ENCODE results near the gene GPRIN1.

GPRIN1 gene

DNA sequence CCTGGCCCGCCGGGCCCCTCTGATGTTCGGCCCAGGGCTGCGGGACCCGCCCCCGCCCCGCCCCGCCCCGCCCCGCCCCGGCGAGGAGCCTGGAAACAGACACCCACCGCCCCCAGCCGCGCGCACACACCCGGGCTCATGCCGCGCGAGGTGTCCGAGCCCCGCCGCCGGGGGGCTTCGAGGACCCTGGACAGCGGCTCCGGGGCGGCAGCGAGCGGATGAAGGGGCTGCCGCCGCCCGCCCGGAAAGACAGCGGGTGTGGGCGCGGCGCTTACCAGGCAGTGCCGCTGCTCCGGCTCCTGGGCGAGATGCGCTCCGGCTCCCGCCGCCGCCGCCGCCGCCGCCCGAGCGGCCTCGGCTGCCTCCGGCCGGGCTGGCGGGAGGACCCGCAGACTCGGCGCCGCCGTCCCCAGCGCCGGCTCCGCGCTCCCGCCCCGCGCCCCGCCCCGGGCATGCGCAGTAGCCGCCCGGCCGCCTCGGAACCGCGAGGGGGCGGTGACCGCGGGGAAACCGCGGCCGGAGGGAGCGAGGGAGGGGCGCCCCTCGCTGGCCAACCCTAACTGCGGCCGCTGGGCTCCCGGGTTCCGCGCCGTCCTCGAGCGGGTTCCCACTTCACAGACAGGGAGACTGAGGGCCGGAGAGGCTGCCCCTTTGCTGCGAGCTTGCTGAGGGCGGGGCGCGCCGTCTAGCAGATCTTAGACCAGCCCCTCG lies at the start of gene GPRIN1:
TSS of gene GPRIN1 (minus strand) at position 433 of the 711 bp plus-strand sequence. CDS start 10,322 bp downstream, outside the sequence.
- DNase-seq: peak; percentile 65

DNA sequence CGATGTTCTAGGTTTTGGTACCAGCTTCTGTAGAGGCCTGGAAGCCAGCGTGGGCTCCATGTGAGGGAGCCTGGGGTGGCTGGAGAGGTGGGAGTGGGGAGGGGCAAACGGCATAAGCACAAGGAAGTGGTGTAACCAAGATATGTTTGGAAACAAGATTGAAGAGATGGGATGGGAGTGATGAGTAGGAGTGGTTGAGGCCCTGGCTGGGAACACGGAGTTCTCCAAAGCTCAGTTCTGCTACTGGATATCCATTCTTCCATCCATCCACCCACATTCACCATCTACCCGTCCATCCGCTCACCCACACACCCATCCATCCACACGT lies 49.5 kb upstream of the GPRIN1 start:
- no peak for DNase-seq

DNA sequence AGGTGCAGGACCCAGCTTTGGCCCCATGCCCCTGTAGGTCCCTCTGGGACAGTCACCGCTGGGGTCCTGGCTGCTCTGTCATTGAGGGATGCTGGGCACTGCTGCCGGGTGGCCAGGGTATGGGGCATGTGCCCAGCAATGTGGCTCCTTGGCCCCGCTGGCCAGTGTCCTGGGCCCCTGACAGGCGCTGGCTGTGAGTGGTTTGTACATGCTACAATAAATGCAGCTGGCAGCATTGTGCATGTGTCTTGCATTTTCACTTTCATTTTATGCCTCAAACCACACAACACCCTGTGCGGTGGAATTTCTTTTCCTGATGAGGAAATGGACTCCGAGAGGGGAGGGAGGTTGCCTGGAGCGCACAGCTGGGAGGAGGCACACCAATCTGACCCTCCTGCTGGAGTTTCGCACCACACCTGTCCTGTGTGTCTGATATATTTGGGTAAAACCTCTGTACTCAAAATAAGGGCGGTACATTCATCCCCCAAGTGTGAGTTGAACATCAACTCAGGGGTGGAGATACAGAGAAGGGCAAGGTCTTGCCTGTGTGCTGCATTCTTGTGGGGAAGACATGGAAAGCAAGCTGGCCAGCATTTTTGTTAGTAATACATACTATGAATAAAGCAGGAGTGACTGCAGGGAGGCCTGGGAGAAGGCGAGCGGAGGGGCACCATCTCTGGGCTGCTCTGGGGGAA lies 49.0 kb upstream of the GPRIN1 start:
- DNase-seq: no peak

DNA sequence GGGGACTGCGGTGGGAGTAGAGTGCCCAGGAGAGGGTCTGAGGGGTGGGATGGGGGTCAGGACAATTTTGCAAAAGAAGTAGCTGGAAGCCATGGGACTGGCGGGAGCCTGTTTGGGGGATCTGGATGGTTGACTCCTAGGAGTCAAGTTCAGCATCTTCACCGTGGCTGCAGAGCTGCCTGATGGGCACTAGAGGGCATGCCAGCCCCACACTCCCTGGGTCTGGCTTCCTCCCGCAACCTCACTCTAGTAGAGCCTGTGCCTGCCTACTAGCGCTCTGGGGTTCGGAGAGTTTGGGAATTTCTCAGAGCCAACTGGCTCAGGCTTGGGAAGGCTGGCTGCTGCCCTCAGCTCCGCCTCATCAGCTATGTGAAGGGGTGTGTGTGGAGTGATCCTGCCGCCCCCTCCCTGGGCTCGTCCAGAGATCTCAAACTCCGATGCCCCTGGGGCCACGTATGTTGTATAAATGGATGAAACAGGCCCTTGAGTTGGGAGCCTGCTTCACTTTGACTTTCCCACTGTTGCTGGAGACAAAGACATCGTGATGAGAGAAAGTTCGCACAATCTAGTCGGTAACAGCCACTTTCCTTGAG lies 48.1 kb upstream of the GPRIN1 start:
- DNase-seq: peak; percentile 64

DNA sequence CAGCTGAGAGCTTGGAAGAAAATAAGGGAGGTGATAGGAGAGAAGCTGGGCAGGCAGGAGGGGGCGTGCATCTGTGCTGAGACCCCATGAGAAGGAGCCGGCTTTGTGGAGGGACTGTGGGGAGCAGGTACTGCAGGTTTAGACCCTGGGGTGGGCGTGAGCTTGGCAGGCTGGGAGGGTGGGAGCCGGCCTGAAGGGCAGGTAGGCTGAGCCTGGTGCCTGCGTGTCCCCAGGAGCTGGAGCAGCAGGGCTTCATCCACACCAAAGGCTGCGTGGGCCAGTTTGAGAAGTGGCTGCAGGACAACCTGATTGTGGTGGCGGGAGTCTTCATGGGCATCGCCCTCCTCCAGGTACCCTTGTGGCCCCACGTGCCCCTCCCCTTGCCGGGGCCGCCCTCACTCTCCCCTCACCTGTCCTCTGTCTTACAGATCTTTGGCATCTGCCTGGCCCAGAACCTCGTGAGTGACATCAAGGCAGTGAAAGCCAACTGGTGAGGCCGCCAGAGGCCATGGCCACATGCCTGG lies 46.6 kb upstream of the GPRIN1 start:
- DNase-seq: no peak

DNA sequence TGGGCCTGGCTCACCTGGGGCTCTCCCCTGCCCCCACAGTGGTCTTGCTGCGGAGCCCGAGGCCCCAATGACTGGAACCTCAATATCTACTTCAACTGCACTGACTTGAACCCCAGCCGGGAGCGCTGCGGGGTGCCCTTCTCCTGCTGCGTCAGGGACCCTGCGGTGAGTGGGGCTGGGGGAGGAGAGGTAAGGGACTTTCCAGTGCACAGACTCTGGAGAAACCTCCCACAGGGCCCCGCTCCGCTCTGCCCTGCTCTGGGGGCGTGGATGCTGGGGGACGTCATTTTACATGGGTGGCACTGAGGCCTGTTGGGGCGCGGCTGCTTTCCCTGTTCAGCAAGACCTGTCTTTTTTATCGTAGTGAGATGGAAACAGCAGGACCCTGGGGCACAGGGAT lies 44.9 kb upstream of the GPRIN1 start:
- no peak for DNase-seq

DNA sequence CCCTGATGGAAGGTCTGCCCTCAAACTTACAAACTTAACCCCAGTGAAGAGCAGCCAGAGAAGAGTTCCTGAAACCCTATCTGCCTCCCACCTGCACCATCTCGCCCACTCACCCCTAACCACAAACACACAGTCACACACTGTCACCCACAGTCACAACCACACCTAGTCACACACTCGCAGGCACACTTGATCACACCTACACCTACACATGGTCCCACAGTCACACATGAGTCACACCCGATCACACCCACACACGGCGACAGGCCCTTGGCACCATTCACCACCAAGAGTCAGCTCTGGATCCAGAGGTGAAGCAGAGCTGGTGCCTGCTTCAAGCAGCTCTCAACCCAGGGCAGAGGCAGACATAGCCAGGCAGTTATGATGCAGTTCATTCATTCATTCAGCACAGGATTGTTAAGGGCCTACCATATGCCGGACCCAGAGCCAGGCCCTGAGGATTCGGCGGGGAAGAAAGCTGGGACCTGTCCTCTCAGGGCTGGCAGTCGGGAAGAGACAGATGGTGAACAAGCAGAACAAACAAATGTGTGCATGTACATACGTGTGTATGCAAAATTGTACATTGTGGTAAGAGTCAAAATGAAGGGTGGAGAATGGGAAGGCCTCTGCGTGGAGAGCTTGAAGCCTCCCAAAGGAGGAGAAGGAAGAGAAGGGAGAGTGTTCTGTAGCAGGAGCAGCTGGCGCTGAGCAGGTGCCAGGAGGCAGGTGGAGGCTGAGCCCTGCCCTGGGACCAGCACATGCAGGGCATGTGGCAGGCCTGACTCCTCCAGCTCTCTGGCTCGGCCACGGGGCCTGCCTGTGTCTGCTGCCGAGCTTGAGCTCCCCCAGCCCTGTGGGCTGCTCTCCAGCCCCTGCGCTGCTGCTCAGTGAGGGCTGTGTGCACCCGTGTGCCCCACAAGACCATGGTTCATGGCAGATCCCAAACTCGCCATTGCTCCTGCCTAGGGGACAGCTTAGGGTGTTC lies 43.7 kb upstream of the GPRIN1 start:
- DNase-seq: peak; percentile 78

DNA sequence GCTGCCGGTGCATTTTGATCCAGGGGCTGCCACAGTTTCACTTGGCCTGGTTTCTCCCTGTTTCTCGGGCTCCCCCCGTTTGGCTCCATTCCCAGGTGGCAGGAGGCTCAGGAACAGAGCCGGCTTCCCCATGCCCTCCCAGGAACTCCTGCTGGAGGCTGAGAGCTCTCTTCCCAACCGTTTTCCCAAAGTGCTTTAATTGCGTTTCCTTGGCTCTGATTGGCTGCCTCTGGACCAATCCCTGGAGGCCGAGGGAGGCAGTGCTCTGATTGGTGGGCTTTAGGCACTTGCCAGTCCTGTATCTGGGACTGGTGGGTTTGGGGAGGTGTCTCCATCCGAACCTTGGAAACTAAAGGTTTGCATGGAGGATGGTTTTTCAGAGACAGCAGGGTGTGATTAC lies 42.2 kb upstream of the GPRIN1 start:
- DNase-seq: no peak

DNA sequence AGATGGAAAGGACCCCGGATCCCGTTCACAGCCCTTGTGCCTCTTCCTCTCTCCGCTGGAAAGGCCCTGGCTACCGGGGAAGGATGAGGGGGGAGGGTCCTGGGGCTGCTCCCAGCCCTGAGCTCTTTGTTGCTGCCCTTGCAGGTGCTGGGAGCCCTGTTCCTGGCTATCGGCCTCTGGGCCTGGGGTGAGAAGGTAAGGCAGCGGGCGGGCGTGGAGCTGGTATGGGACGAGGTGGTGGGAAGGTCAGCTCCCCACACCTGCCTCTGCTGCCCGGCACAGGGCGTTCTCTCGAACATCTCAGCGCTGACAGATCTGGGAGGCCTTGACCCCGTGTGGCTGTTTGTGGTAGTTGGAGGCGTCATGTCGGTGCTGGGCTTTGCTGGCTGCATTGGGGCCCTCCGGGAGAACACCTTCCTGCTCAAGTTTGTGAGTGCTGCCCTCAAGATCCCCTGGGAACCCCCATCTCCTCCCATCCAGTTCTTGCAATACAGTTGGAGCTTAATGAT lies 41.6 kb upstream of the GPRIN1 start:
- DNase-seq: no peak

DNA sequence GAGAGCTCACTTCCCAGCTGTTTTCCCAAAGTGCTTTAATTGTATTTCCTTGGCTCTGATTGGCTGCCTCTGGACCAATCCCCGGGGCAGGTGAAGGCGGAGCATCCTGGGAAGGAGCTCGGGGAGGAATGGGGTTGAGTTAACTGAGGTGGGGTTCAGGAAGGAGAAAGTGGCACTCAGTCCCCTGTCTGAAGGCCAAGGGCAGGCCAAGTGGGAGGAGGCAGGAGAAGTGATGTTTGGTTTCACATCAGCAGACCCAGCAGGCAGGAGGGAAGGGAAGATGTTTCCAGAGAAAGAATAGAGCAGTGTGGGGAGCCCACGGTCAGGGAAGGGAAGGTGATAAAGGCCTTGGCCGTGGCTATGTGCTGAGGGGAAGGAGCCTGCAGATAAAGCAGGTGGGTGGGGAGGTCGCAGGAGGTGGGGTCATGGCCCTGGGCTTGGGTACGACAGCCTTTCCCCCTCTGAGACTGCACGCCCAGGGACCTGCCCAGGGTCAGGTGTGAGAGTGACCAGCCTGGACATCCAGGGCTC lies 40.5 kb upstream of the GPRIN1 start:
- DNase-seq: no peak

DNA sequence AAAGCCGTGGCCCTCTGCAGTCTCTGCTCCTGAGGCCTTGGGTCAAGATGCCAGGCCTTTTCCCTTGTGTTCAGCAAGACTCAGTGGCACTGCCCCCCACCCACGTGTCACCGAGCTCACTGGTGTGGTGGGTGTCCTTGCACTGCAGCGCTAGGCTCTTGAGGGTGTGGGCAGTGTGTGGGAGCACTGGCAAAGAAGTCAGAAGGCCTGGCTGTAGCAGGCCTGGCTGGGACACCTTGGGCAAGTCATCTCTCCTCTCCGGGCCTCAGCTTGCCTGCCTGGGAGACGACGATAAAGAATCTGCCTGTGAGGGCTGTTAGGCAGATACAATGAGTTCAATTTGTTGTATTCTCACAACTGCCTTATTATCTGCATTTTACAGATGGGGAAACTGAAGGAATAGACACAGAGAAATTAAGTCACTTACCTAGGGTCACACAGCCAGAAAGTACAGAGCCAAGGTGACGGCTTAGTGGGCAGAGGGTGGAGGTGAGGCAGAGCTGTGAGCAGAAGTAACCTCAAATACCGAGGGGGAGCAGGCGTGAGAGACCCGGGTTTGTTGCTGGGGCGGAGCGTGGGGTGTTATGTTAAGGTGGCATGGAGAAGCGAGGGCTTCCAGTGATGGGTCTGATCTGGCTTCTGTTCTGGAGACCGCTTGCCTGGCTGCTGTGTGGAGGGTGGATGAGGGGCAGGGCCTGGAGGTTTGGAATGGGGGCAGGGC lies 38.7 kb upstream of the GPRIN1 start:
- DNase-seq: no peak

DNA sequence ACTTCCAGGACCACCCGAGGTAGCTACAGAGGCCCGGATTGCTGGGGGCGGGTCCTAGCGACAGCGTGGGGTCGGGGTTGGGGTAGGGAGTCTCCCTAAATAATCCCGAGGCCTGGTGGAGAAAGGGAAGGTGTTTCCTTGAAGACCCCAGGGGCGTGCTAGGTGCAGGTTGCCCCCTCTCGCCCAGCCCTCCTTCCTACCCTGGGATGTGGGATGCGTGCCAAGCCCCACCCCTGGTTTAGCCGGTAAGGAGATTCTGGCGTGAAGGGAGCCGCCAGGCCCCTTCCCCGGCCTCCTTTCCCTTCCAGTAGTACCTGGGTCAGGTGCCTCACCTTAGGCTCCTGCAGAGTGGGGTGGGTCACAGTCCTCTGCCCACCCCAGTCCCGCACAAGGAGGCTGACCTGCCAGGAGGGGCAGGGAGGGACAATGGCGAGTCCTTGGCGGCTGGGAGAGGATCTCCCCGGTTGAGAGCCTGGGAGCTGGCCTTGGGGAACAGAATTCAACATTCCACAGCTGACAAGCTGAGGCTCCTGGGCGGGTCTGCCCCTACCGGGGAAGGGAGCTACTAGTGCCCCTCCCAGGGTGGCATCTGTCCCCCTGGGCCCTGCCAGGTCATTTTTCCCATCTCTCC lies 38.0 kb upstream of the GPRIN1 start:
- DNase-seq: no peak

DNA sequence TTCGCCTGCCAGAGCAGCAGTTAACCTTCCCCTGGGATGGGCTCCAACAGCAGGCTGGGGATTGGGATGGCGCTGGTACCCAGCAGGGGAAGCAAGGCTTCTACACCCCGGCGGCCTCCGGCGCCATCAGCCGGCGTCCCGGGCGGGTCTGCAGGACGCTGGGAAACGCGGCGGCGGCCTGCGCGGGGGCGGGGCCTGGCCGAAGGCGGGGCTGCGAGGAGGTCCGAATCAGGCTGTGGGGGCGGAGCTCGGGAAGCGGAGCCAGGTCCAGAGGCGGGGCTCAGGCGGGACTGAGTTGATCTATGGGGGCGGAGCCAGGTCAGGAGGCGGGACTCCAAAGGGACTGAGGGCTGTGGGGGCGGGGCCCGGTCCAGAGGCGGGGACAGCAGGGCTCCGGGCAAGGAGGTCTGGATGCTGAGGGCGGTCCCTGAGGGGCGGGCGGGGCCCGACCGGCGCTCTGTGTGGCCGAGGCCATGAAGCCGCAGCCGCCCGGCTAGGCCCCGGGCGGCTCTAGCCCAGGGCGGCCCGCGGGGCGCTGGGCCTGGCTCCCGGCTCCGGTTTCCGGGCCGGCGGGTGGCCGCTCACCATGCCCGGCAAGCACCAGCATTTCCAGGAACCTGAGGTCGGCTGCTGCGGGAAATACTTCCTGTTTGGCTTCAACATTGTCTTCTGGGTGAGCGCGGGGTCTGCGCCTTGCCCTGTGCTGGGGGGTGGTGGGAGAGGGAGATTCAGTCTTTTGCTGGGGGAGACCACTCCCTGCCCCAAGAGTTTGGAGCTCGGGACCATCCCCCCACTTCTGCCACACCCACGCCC lies 37.3 kb upstream of the GPRIN1 start, which contains the start of gene TSPAN17:
TSS of gene TSPAN17 (plus strand) at position 455 of the 813 bp plus-strand sequence. CDS start at position 587, 132 bp downstream.
- DNase-seq: peak; percentile 99

DNA sequence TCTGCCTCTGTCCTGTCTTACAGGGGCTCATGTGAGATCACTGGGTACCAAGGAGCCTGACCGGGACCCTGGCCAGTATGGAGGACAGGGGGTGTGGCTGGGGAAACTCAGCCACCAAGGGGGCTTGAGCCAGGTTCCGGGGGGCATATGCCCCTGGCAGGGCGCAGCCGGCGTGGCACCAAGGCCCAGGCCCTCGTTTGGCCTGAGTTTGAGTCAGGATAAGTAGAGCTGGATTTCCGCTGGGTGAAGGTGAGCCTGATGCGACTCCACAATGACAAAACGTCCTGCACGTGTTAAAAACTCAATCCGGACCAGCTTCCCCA lies 36.7 kb upstream of the GPRIN1 start:
- DNase-seq: no peak

DNA sequence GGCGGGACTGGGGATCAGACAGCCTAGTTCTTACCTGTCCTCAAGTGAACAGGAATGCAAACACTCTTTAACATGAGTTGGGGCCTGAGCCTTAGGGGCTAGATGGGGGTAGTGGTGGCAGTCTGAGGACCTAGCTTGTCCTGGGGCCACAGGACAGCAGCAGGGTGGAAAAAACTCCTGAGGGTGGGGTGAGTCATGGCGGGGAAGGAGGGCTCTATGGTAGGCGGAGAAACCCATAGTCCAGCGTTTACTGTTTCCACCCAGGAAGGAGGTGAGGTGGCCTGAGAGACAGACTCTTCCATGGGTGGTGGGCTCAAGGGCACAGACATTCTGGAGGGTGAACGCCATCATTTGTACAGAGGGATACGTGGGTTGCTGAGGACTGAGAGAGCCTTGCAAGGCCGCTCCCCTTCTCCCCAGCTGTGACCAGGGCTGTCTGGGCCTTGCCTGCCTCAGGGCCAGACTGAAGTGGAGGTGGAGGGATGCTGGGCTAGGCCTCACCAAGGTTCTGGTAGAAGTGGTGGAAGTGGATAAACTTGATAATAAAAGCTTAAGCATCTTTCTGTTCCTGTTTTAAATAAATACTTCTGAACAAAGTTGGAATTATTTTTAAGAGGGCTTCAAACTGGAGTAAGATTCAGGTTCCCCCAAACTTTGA lies 36.2 kb upstream of the GPRIN1 start:
- no peak for DNase-seq

DNA sequence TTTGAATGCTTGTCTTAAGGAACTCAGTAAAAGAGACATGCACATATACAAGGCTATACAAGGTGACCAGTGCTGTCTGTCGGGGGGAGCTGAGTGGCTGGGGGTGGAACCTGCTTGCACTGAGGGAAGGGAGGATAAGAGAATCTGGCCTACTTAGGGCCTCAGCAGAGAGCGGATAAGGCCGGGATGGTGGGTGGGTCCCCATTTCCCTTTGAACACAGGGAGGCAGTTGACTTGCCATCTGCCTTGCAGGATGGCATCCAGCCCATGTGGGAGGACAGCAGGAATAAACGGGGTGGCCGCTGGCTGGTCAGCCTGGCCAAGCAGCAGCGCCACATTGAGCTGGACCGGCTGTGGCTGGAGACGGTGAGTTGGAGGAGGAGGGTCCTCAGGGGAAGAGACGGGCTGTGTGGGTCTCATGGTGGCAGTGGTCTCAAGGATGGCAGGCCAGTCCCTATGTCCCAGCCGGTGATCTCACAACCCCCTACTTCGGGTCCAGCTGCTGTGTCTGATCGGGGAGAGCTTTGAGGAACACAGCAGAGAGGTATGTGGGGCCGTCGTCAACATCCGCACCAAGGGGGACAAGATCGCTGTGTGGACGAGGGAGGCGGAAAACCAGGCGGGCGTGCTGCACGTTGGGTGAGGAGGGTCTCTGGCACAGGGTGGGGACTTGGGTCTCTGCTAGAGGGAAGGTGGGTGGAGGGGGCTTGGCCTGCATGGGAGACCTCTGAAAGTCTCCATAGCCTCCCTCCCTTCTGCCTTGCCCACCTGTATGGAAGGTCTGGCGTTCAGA lies 35.1 kb upstream of the GPRIN1 start:
- DNase-seq: no peak

DNA sequence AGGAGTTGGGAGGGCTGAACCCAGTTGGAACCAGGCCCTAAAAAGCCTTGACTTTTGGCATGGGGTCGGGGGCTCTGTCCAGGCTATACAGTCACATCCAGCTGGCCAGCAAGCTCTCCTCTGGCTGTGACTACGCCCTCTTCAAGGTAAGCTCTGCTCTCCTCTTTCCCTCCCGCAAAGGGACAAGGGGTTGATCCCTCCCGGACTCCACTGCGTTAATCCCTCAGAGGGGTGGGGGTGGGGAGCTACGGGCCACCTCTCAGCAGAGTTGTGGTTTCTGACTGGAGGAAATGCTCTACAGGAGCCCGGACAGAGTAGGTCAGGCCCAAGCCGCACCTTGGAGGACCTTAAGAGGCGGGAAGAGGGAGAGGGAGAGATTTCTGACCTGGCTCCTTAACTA lies 34.3 kb upstream of the GPRIN1 start:
- no peak for DNase-seq

DNA sequence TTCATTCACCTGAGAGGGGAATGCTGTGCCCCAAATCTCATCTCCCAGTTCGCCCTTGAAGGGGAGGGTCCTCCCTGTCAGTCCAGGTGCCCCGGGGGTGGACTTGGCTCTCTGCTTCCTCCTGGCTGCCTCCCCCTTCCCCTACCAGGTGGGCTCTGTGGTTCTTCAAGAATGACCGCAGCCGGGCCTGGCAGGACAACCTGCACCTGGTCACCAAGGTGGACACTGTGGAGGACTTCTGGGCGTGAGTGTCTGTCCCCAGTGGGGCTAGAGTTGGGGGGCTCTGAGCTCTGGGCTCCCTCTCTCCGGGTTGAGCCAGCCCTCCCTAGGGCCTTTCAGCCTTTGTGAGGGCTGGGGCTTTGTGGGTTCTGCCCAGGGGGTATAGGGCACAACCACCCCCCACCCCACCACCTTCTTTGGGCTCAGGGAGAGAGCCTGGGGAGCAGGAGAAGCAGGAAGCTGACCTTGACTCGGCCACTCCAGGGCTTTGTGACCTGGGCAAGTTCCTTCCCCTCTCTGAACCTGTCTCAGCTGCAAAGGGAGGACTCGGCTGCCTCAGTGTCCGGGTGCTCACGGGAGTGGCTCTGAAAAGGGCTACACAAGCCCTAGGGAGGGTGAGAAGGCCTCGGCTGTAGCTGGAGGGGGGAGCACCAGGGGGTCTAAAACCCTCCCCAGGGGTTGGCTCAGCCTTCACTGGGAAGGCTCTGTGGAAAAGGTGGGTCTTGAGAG lies 33.7 kb upstream of the GPRIN1 start:
- no peak for DNase-seq

Measured in stimulated activated CD4-positive, alpha-beta T cell treated with anti-CD3 and anti-CD28 coated beads, Interleukin-12 subunit alpha, Interleukin-12 subunit beta, amount 100 ng/mL, for 4 hours (primary cell).